HEK293T (cell line): ENCODE measurements around the gene AFAP1L2.

ENCODE experiments used
- CTCF ChIA-PET: fragments of 350-600 bp; formaldehyde crosslinking; extraction: SDS; loops from one replicate; lab custom pipeline; 2021; ENCODE audit warnings: antibody characterized with exemption, inconsistent platforms; lab: Yijun Ruan, JAX
- POLR2A ChIA-PET: fragments of 350-600 bp; formaldehyde crosslinking; extraction: SDS; loops from one replicate; lab custom pipeline; 2020; ENCODE audit warnings: antibody characterized with exemption, inconsistent platforms; lab: Yijun Ruan, JAX
- DNase-seq: peaks from one replicate; pipeline ENCODE4 v3.0.0; 2012; ENCODE audit warnings: mixed read lengths; ENCODE audit errors: extremely low spot score
- ARNT ChIP-seq: fragments of 450-650 bp; IDR thresholded peaks from 2 replicates; pipeline ENCODE4 v1.6.1; 2017; ENCODE audit warnings: mild to moderate bottlenecking
- BHLHE40 ChIP-seq: fragments of 450-650 bp; IDR thresholded peaks from 2 replicates; pipeline ENCODE4 v1.6.1; 2016; ENCODE audit warnings: mild to moderate bottlenecking, moderate library complexity, borderline replicate concordance
- CTBP1 ChIP-seq: fragments of 450-650 bp; IDR thresholded peaks from 2 replicates; pipeline ENCODE4 v1.6.1; 2016; ENCODE audit warnings: borderline replicate concordance
- ELF4 ChIP-seq: fragments of 450-650 bp; IDR thresholded peaks from 2 replicates; pipeline ENCODE4 v1.6.1; 2017; ENCODE audit warnings: antibody characterized with exemption
- FOXA1 ChIP-seq: fragments of 450-650 bp; IDR thresholded peaks from 2 replicates; pipeline ENCODE4 v1.6.1; 2016; ENCODE audit warnings: mild to moderate bottlenecking
- FOXK2 ChIP-seq: fragments of 450-650 bp; IDR thresholded peaks from 2 replicates; pipeline ENCODE4 v1.6.1; 2016; ENCODE audit warnings: mild to moderate bottlenecking
- FOXM1 ChIP-seq: fragments of 450-650 bp; IDR thresholded peaks from 2 replicates; pipeline ENCODE4 v1.6.1; 2017; ENCODE audit warnings: mild to moderate bottlenecking, borderline replicate concordance
- HDGF ChIP-seq: fragments of 450-650 bp; IDR thresholded peaks from 2 replicates; pipeline ENCODE4 v1.6.1; 2017; ENCODE audit warnings: antibody characterized with exemption, borderline replicate concordance
- L3MBTL2 ChIP-seq: fragments of 450-650 bp; conservative IDR thresholded peaks from 2 replicates; pipeline ENCODE4 v1.6.1; 2016; ENCODE audit warnings: mild to moderate bottlenecking
- LEF1 ChIP-seq: fragments of 450-650 bp; IDR thresholded peaks from 2 replicates; pipeline ENCODE4 v1.6.1; 2017; ENCODE audit warnings: mild to moderate bottlenecking, borderline replicate concordance
- NFRKB ChIP-seq: fragments of 450-650 bp; IDR thresholded peaks from 2 replicates; pipeline ENCODE4 v1.6.1; 2016; ENCODE audit warnings: mild to moderate bottlenecking, moderate library complexity
- PKNOX1 ChIP-seq: fragments of 450-650 bp; IDR thresholded peaks from 2 replicates; pipeline ENCODE4 v1.6.1; 2016
- SP1 ChIP-seq: fragments of 450-650 bp; IDR thresholded peaks from 2 replicates; pipeline ENCODE4 v1.6.1; 2017
- SUZ12 ChIP-seq: fragments of 450-650 bp; IDR thresholded peaks from 2 replicates; pipeline ENCODE4 v1.6.1; 2016; ENCODE audit warnings: mild to moderate bottlenecking
- TARDBP ChIP-seq: fragments of 450-650 bp; IDR thresholded peaks from 2 replicates; pipeline ENCODE4 v1.6.1; 2016
- ZNF384 ChIP-seq: fragments of 450-650 bp; IDR thresholded peaks from 2 replicates; pipeline ENCODE4 v1.6.1; 2016

The AFAP1L2 gene

GRCh38 chr10:114359041-114359952 is 45.0 kb downstream of the AFAP1L2 start:
- POLR2A ChIA-PET, result no interaction called here
- no peak for TF ChIP-seq CTBP1
- TF ChIP-seq TARDBP, result no peak
- no peak for TF ChIP-seq BHLHE40
- TF ChIP-seq LEF1, result no peak
- TF ChIP-seq FOXK2, result no peak
- peak; percentile 58 for TF ChIP-seq PKNOX1
- CTCF ChIA-PET, result no interaction called here
- no peak for DNase-seq

- POLR2A ChIA-PET, result no interaction called here
- no peak for DNase-seq
- CTCF ChIA-PET, result no interaction called here
- TF ChIP-seq FOXK2 (no peak), BHLHE40 (no peak), HDGF (no peak), NFRKB (no peak)
These were observed 46.7 kb downstream of the AFAP1L2 start for GRCh38 chr10:114357515-114357996.

- no peak for DNase-seq
- no peak for TF ChIP-seq FOXK2
- TF ChIP-seq HDGF, result no peak
- no peak for TF ChIP-seq SUZ12
- no peak for TF ChIP-seq FOXM1
- no peak for TF ChIP-seq TARDBP
- no peak for TF ChIP-seq BHLHE40
- no peak for TF ChIP-seq PKNOX1
- no peak for TF ChIP-seq FOXA1
- no peak for TF ChIP-seq ZNF384
- TF ChIP-seq NFRKB, result no peak
- no peak for TF ChIP-seq SP1
- TF ChIP-seq CTBP1, result no peak
- TF ChIP-seq ELF4, result no peak
- TF ChIP-seq L3MBTL2, result no peak
- no peak for TF ChIP-seq LEF1
- no peak for TF ChIP-seq ARNT
- ChIA-PET POLR2A (no interaction called here), CTCF (no interaction called here)
These were observed 47.4 kb downstream of the AFAP1L2 start for GRCh38 chr10:114356751-114357514.

GRCh38 chr10:114356126-114356525 is 48.2 kb downstream of the AFAP1L2 start:
- ChIA-PET CTCF (no interaction called here), POLR2A (no interaction called here)
- no peak for TF ChIP-seq LEF1
- DNase-seq, result no peak

GRCh38 chr10:114353383-114353782 is 50.9 kb downstream of the AFAP1L2 start:
- POLR2A ChIA-PET, result no interaction called here
- CTCF ChIA-PET, result no interaction called here
- TF ChIP-seq ZNF384 (no peak), BHLHE40 (no peak), SP1 (no peak), CTBP1 (no peak), ARNT (no peak), TARDBP (no peak), FOXM1 (no peak), SUZ12 (no peak), LEF1 (no peak), FOXA1 (no peak), L3MBTL2 (no peak), ELF4 (no peak), HDGF (no peak)
- DNase-seq, result no peak

- no peak for DNase-seq
- TF ChIP-seq FOXA1 (no peak), PKNOX1 (no peak), NFRKB (no peak), SUZ12 (no peak), ZNF384 (no peak), L3MBTL2 (no peak), ELF4 (no peak), FOXK2 (no peak), FOXM1 (no peak), SP1 (no peak), ARNT (no peak), HDGF (no peak), CTBP1 (no peak)
- CTCF ChIA-PET, result no interaction called here
- POLR2A ChIA-PET, result no interaction called here
These were observed 51.5 kb downstream of the AFAP1L2 start for GRCh38 chr10:114352653-114353298.
